ENCODE data around the gene CGB7.
"Not testable (repeated sequence)": the region's sequence is repeated elsewhere in the genome, so short reads cannot be mapped to it uniquely, and the experiment has no call there.

- TF ChIP-seq EP300, CTCF, POLR2A, POLR2AphosphoS5 (IDR thresholded peaks at IDR 0.05): not testable (repeated sequence)
Measured at GRCh38 chr19:49029749-49030148, 27.8 kb downstream of the CGB7 start.

Data from gastroesophageal sphincter (tissue), 3 donors.